HS-5 (cell line): ENCODE results near the gene SLC24A3.

Source experiments
- DNase-seq: peaks from one replicate; pipeline ENCODE4 v3.0.0-alpha.2; 2012; ENCODE audit warnings: low read depth

SLC24A3 gene

GRCh38 chr20:19682249-19682648, 469.8 kb downstream of the SLC24A3 start:
- DNase-seq, result no peak

- no peak for DNase-seq
Observed at GRCh38 chr20:19683188-19683587, 470.7 kb downstream of the SLC24A3 start.

GRCh38 chr20:19683822-19684221, 471.4 kb downstream of the SLC24A3 start:
- DNase-seq, result no peak

GRCh38 chr20:19688031-19688806, 475.8 kb downstream of the SLC24A3 start:
- peak; percentile 88 for DNase-seq

- DNase-seq, result no peak
Observed at GRCh38 chr20:19690462-19690861, 478.0 kb downstream of the SLC24A3 start.

- no peak for DNase-seq
Observed at GRCh38 chr20:19691125-19691524, 478.7 kb downstream of the SLC24A3 start.

GRCh38 chr20:19692100-19692499, 479.7 kb downstream of the SLC24A3 start:
- no peak for DNase-seq

GRCh38 chr20:19692685-19693119, 480.3 kb downstream of the SLC24A3 start:
- DNase-seq, result no peak

GRCh38 chr20:19693508-19693907, 481.1 kb downstream of the SLC24A3 start:
- no peak for DNase-seq

GRCh38 chr20:19695081-19695480, 482.6 kb downstream of the SLC24A3 start:
- no peak for DNase-seq

GRCh38 chr20:19696620-19697019, 484.2 kb downstream of the SLC24A3 start:
- no peak for DNase-seq

- DNase-seq, result no peak
Observed at GRCh38 chr20:19697415-19697814, 485.0 kb downstream of the SLC24A3 start.

GRCh38 chr20:19699180-19699971, 486.9 kb downstream of the SLC24A3 start:
- peak; percentile 73 for DNase-seq

- DNase-seq, result no peak
Observed at GRCh38 chr20:19701429-19701828, 489.0 kb downstream of the SLC24A3 start.

- DNase-seq, result no peak
Observed at GRCh38 chr20:19706463-19706862, 494.0 kb downstream of the SLC24A3 start.

- no peak for DNase-seq
Observed at GRCh38 chr20:19709635-19710335, 497.3 kb downstream of the SLC24A3 start.

- no peak for DNase-seq
Observed at GRCh38 chr20:19710336-19711120, 498.1 kb downstream of the SLC24A3 start.

- no peak for DNase-seq
Observed at GRCh38 chr20:19711126-19711525, 498.7 kb downstream of the SLC24A3 start.

- no peak for DNase-seq
Observed at GRCh38 chr20:19712721-19713260, 500.3 kb downstream of the SLC24A3 start.

- no peak for DNase-seq
Observed at GRCh38 chr20:19713822-19714578, 501.6 kb downstream of the SLC24A3 start.

GRCh38 chr20:19714579-19714840, 502.1 kb downstream of the SLC24A3 start:
- no peak for DNase-seq
